WI38 (cell line): Measurements from ENCODE around the gene DDX27.

ENCODE experiments used
- H3K4me3 ChIP-seq: 2 replicates; pipeline ENCODE4 v1.5.1; 2011; ENCODE audit warnings: low read depth, mild to moderate bottlenecking, control low read depth, low read length
- TF ChIP-seq, protein P1 (sequence below): IDR thresholded peaks from 2 replicates; pipeline ENCODE4 v1.5.1; 2012; ENCODE audit warnings: low read depth, mild to moderate bottlenecking, control low read depth, low read length

The DDX27 gene

DNA sequence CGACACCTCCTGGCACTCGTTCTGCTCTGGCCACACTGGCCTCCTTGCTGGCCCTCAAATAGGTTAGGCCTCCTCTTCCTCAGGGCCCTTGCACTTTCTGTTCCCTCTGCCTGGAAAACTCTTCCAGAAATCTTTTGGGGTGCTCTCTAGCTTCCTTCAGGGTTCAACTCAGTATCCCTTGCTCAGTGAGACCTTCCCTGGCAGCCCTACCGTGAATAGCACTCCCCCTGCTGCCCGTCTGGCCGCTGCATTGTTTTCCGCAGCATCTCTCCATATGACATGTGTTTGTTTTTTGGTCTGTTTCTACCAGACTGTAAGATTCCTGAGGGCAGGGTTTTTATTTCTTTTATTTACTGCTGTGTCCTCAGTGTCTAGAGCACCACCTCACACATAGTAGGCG lies 6.7 kb downstream of the DDX27 start:
- H3K4me3 ChIP-seq, result no peak overlapping the region
- TF ChIP-seq, protein P1, sequence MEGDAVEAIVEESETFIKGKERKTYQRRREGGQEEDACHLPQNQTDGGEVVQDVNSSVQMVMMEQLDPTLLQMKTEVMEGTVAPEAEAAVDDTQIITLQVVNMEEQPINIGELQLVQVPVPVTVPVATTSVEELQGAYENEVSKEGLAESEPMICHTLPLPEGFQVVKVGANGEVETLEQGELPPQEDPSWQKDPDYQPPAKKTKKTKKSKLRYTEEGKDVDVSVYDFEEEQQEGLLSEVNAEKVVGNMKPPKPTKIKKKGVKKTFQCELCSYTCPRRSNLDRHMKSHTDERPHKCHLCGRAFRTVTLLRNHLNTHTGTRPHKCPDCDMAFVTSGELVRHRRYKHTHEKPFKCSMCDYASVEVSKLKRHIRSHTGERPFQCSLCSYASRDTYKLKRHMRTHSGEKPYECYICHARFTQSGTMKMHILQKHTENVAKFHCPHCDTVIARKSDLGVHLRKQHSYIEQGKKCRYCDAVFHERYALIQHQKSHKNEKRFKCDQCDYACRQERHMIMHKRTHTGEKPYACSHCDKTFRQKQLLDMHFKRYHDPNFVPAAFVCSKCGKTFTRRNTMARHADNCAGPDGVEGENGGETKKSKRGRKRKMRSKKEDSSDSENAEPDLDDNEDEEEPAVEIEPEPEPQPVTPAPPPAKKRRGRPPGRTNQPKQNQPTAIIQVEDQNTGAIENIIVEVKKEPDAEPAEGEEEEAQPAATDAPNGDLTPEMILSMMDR, result no peak

DNA sequence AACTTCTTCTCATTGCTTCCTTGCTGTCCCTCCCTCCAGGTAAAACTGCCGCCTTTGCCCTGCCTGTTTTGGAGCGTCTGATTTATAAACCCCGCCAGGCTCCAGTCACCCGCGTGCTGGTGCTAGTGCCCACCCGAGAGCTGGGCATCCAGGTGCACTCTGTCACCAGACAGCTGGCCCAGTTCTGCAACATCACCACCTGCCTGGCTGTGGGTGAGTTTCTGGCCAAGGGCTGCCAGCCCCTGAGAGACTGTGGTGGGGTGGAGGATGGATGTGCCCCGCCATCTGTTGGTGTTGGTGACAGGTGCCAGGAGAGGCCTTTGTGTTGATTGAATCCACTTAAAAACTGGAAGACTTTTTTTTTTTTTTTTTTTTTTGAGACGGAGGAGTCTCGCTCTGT lies 9.5 kb downstream of the DDX27 start:
- TF ChIP-seq, protein P1, result no peak
- no peak overlapping the region for H3K4me3 ChIP-seq

DNA sequence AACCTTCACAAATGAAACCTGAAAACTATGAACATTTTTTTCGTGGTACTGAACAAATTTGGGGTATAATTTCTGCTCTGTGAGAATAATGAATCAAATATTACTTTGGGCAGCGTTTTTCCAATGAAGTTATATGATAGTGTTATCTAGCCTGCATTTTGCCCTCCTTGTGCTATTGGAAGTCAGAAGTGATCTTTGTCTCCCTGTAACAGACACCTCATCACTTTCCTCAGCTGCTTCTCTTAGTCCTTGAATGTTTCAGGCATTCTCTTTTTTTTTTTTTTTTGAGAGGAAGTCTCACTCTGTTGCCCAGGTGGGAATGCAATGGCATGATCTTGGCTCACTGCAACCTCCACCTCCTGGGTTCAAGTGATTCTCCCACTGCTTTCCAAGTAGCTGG lies 10.2 kb downstream of the DDX27 start:
- TF ChIP-seq, protein P1, result no peak
- no peak overlapping the region for H3K4me3 ChIP-seq

DNA sequence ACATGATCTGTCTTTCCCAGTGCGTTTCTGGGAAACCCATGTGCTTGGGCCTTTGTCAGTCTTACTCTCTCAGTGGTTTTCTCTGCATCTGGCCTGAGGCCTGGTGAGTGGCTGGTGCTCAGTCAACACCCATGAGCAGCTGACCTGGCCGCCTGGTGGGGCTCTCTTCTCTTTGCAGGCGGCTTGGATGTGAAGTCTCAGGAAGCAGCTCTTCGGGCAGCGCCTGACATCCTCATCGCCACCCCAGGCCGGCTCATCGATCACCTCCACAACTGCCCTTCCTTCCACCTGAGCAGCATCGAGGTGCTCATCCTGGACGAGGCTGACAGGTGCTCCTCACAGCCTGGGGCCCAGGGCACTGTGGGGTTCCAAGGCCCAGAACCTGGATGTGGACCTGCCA lies 10.8 kb downstream of the DDX27 start:
- TF ChIP-seq, protein P1, result no peak
- H3K4me3 ChIP-seq, result no peak overlapping the region

DNA sequence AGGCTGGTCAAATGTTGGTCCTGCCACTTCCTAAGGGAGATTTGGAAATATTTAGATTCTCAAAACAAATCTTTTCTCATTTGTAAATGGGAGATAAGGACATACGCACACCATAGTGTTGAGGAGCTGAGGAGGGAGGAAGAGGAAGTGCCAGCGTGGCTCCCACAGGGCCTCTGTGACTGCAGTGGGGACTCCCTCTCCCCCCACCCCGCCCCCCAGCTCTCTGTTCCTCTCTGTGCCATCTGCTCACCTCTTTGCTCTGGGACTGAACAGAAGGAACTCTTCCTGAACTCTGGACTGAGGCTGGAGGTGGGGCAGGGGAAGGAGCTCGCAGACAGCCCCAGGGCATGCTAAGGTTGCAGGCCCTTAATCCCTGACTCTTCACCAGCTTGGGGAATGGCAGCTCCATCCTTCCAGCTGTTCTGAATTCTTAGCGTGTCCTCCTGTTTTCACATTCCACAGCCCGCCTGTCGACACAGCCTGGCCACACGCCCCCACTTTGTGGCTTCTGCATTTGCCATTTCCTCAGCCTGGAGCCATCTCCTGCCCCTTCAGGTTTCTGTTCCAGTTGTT lies 11.4 kb downstream of the DDX27 start:
- TF ChIP-seq, protein P1, result no peak
- no peak overlapping the region for H3K4me3 ChIP-seq

DNA sequence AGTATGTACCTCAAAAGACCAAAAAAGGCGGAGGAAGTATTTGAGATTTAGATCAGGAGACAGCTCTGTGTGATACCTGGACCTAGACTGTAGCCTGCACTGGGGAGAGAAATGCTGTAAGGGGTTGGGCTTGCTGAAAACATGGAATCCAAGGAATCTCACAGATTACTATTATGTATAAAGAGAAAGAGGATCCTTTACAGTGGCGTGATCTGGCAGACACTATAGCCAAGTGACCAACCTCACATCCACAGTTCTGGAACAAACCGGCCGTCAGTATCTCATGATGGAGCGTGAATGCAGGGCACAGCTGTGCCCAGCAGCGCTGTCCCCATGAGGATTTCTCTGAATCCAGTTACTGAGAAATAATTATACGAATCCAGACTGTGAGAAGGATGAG lies 12.3 kb downstream of the DDX27 start:
- TF ChIP-seq, protein P1, result no peak
- H3K4me3 ChIP-seq, result no peak overlapping the region

DNA sequence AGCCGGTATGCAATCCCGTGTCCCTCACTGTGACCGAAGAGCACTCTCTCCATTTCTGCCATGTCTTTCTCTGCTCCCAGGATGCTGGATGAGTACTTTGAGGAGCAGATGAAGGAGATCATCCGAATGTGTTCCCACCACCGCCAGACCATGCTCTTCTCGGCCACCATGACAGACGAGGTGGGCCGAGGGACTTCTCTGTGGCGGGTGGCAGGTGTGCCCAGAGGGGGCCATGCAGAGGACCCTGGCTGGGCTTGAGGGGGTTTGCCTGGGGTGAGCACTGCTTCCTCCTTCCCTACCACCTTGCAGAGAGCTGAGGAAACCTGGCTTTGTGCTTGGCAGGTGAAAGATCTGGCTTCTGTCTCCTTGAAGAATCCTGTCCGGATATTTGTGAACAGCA lies 14.0 kb downstream of the DDX27 start:
- no peak overlapping the region for H3K4me3 ChIP-seq
- TF ChIP-seq, protein P1, result no peak
